B cell (primary cell): ENCODE measurements around the gene SPP2.

Source experiments
- CTCF ChIP-seq: fragments of 200-600 bp; IDR thresholded peaks from one replicate; pipeline ENCODE4 v1.8.0; 2022; ENCODE audit warnings: antibody characterized with exemption, mild to moderate bottlenecking
- EZH2 ChIP-seq: IDR thresholded peaks from 2 replicates; pipeline ENCODE4 v1.6.1; 2012; ENCODE audit warnings: borderline replicate concordance, low read depth, mild to moderate bottlenecking, moderate library complexity, low read length; ENCODE audit not compliant: insufficient read depth, poor library complexity, severe bottlenecking

DNA sequence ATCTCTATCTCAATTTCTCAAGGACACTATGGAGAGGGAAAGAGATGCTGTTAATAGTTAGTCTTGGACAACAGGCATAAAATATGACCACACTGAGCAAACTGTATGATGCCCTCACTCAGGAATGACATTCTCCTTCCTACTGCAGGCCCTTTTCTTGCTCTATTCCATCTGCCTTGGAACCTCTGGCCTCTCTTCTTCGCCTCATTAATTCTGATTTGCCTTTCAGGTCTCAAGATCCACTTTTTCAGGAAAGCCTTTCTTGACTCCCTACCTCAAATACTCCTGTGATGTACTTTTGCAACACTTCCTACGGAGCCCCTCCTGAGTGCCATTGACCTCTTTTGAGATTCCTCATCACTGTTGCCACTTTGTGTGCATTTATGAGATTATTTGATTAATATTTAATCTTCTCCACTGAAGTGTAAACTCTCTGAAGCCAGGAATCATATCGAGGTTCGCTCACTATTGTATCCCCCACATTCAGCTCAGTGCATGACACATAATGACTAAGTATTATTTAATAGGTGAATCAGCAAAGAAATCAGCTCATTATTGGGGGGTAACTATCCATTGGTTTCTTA is 21.3 kb upstream of the SPP2 start:
- no peak for TF ChIP-seq CTCF
- no peak for TF ChIP-seq EZH2
